ENCODE measurements around the gene CD302.

DNA sequence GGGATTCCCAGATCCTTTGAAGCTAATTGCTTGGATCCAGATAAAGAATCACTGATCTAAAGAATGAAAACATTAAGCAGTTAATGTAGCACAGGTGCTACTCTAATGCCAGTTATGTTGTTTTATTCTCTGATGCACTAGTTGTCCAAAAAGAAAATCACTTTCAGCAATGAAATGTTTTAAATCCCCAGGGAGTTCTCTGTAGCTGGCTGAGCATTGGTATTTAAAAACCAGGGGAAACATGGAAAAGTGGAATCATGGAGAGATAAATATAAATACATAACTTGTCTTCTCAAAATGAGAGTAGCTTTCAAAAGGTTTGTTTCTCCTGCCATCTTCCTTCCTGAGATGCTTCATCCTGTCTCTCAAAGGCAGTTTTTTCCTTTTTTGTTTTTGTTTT, 37.7 kb downstream of the CD302 start:
- TF ChIP-seq, protein P1, sequence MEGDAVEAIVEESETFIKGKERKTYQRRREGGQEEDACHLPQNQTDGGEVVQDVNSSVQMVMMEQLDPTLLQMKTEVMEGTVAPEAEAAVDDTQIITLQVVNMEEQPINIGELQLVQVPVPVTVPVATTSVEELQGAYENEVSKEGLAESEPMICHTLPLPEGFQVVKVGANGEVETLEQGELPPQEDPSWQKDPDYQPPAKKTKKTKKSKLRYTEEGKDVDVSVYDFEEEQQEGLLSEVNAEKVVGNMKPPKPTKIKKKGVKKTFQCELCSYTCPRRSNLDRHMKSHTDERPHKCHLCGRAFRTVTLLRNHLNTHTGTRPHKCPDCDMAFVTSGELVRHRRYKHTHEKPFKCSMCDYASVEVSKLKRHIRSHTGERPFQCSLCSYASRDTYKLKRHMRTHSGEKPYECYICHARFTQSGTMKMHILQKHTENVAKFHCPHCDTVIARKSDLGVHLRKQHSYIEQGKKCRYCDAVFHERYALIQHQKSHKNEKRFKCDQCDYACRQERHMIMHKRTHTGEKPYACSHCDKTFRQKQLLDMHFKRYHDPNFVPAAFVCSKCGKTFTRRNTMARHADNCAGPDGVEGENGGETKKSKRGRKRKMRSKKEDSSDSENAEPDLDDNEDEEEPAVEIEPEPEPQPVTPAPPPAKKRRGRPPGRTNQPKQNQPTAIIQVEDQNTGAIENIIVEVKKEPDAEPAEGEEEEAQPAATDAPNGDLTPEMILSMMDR (conservative IDR thresholded peaks at IDR 0.05), result no peak
- no peak for TF ChIP-seq ZFX (IDR thresholded peaks at IDR 0.05)

Data from C4-2B (cell line).